AG08395 (cell line): ENCODE data around the gene PIGR.
"Not testable (repeated sequence)": the region's sequence is repeated elsewhere in the genome, so short reads cannot be mapped to it uniquely, and the experiment has no call there.

Source experiments
- DNase-seq: peaks from one replicate; pipeline ENCODE4 v3.0.0; 2012; ENCODE audit warnings: mixed read lengths, low spot score

PIGR gene

GRCh38 chr1:206933333-206933945, 12.8 kb downstream of the PIGR start:
- DNase-seq: no peak

- no peak for DNase-seq
Measured at GRCh38 chr1:206932177-206932576, 14.1 kb downstream of the PIGR start.

GRCh38 chr1:206931709-206932108, 14.6 kb downstream of the PIGR start:
- no peak for DNase-seq

- no peak for DNase-seq
Measured at GRCh38 chr1:206930210-206930798, 16.0 kb downstream of the PIGR start.

GRCh38 chr1:206929524-206929923, 16.7 kb downstream of the PIGR start:
- DNase-seq: no peak

GRCh38 chr1:206926286-206926685, 20.0 kb downstream of the PIGR start:
- no peak for DNase-seq

- no peak for DNase-seq
Measured at GRCh38 chr1:206925106-206925736, 21.0 kb downstream of the PIGR start.

GRCh38 chr1:206924592-206925105, 21.6 kb downstream of the PIGR start:
- DNase-seq: no peak

GRCh38 chr1:206923961-206924557, 22.2 kb downstream of the PIGR start:
- DNase-seq: not testable (repeated sequence)

- DNase-seq: no peak
Measured at GRCh38 chr1:206923009-206923960, 23.0 kb downstream of the PIGR start.

- DNase-seq: no peak
Measured at GRCh38 chr1:206922524-206922923, 23.7 kb downstream of the PIGR start.

GRCh38 chr1:206921772-206922265, 24.4 kb downstream of the PIGR start, which contains the start of gene FCMR:
Gene FCMR, minus strand, starts transcription at chr1:206921941. Its CDS starts 87 bp downstream, at chr1:206921854.
- DNase-seq: no peak

- DNase-seq: no peak
Measured at GRCh38 chr1:206918076-206918475, 28.2 kb downstream of the PIGR start.

GRCh38 chr1:206916000-206916709, 30.1 kb downstream of the PIGR start:
- DNase-seq: no peak

GRCh38 chr1:206915030-206915735, 31.1 kb downstream of the PIGR start:
- no peak for DNase-seq

GRCh38 chr1:206913766-206914537, 32.3 kb downstream of the PIGR start:
- DNase-seq: no peak

- peak; percentile 89 for DNase-seq
Measured at GRCh38 chr1:206912445-206913095, 33.7 kb downstream of the PIGR start.

- peak; percentile 78 for DNase-seq
Measured at GRCh38 chr1:206911064-206911663, 35.1 kb downstream of the PIGR start.
